HCT116 (cell line): ENCODE data around the gene ZNF213. TPM values are rescaled to one million over a fixed set of nuclear protein-coding genes. Genes with fewer than 3 reads are reported as not detected.

Experiments
- ATAC-seq: fragments of 200-7000 bp; cut with Tn5 transposase; 2 replicates; pipeline ENCODE4 v1.9.1; 2020; ENCODE audit warnings: mild to moderate bottlenecking, moderate library complexity
- BruUV-seq: library from RNA; stranded (reverse); fragments of 400-500 nt; replicated peaks from 2 replicates; lab custom pipeline; 2021; lab: Mats Ljungman, UMichigan
- CTCF ChIA-PET: fragments of 300-600 bp; sonication (Branson Sonifier 250); formaldehyde crosslinking; loops from one replicate; lab custom pipeline; 2021; ENCODE audit warnings: antibody characterized with exemption; lab: Charles Lee
- POLR2A ChIA-PET: fragments of 300-600, 350-600 bp; sonication (Branson Sonifier 250); formaldehyde crosslinking; loops from one replicate; lab custom pipeline; 2021; ENCODE audit warnings: antibody characterized with exemption; lab: Charles Lee
- RAD21 ChIA-PET, 2 experiments: fragments of 300-600 bp; sonication (Branson Sonifier 250); formaldehyde crosslinking; loops; one replicate each; lab custom pipeline; 2023; ENCODE audit warnings: low total read pairs in 2 of 2; ENCODE audit not compliant: uncharacterized antibody in 2 of 2, unreplicated experiment in 2 of 2, low non-redundant PET in 1 of 2; lab: Charles Lee
- DNase-seq: peaks from one replicate; pipeline ENCODE4 v3.0.0-alpha.2; 2010; ENCODE audit warnings: low read depth, low spot score
- H2AFZ ChIP-seq: fragments of 200-600 bp; shearing (Covaris generic), sonication (generic); 2 replicates; pipeline ENCODE4 v1.6.1; 2017; ENCODE audit warnings: low read depth, mixed run types, mixed read lengths, antibody characterized with exemption, low read length; ENCODE audit not compliant: poor library complexity, severe bottlenecking
- H3K27ac ChIP-seq: 2 replicates; pipeline ENCODE4 v1.5.1; 2012; ENCODE audit warnings: low read depth, low read length
- H3K27me3 ChIP-seq: fragments of 200-600 bp; sonication (generic); 2 replicates; pipeline ENCODE4 v1.6.1; 2016; ENCODE audit warnings: mixed run types, low read length, mixed read lengths; ENCODE audit not compliant: insufficient read depth
- H3K36me3 ChIP-seq, 2 experiments: fragments of 200-500 bp in 1 of 2; fragments of 200-600 bp in 1 of 2; sonication (Bioruptor generic) in 1 of 2; sonication (generic) in 1 of 2; 2 replicates each; pipeline versions ENCODE4 v1.5.1 to v1.6.1; 2014 to 2016; ENCODE audit warnings: low read length in 2 of 2, inconsistent platforms in 1 of 2, mixed read lengths in 1 of 2, mixed run types in 1 of 2; ENCODE audit not compliant: insufficient read depth in 2 of 2, control insufficient read depth in 1 of 2
- H3K4me1 ChIP-seq, 2 experiments: fragments of 200-600 bp in 1 of 2; sonication (generic) in 1 of 2; 2 replicates each; pipeline versions ENCODE4 v1.5.1 to v1.6.1; 2012 to 2017; ENCODE audit warnings: low read length in 2 of 2, inconsistent platforms in 1 of 2, mild to moderate bottlenecking in 1 of 2, mixed read lengths in 1 of 2, mixed run types in 1 of 2, moderate library complexity in 1 of 2; ENCODE audit not compliant: insufficient read depth in 2 of 2, control insufficient read depth in 1 of 2
- H3K4me2 ChIP-seq: fragments of 200-600 bp; sonication (generic); 2 replicates; pipeline ENCODE4 v1.6.1; 2017; ENCODE audit warnings: mixed run types, low read length, mixed read lengths
- H3K4me3 ChIP-seq, 2 experiments: fragments of 200-600 bp in 1 of 2; sonication (generic) in 1 of 2; replicated peaks in 1 of 2; 2 replicates each; pipeline ENCODE4 v1.5.1; 2011 to 2016; ENCODE audit warnings: low read length in 2 of 2, control low read depth in 1 of 2, low read depth in 1 of 2, mild to moderate bottlenecking in 1 of 2, mixed read lengths in 1 of 2, mixed run types in 1 of 2
- H3K79me2 ChIP-seq: fragments of 200-600 bp; sonication (generic); 2 replicates; pipeline ENCODE4 v1.6.1; 2017; ENCODE audit warnings: mild to moderate bottlenecking, mixed run types, low read length, moderate library complexity, mixed read lengths; ENCODE audit not compliant: insufficient read depth
- H3K9ac ChIP-seq: fragments of 200-600 bp; sonication (generic); 2 replicates; pipeline ENCODE4 v1.6.1; 2016; ENCODE audit warnings: low read length, mixed read lengths
- H3K9me2 ChIP-seq: fragments of 200-600 bp; sonication (generic), shearing (Covaris generic); 2 replicates; pipeline ENCODE4 v1.6.1; 2017; ENCODE audit warnings: mixed run types, mild to moderate bottlenecking, moderate library complexity; ENCODE audit not compliant: insufficient read depth
- H3K9me3 ChIP-seq, 2 experiments: fragments of 200-500 bp in 1 of 2; fragments of 200-600 bp in 1 of 2; sonication (Bioruptor generic) in 1 of 2; sonication (generic) in 1 of 2; 2 replicates each; pipeline ENCODE4 v1.6.1; 2014 to 2017; ENCODE audit warnings: low read length in 2 of 2, mixed read lengths in 2 of 2, inconsistent platforms in 1 of 2, low read depth in 1 of 2, mild to moderate bottlenecking in 1 of 2, mixed run types in 1 of 2, moderate library complexity in 1 of 2; ENCODE audit not compliant: control insufficient read depth in 1 of 2, insufficient read depth in 1 of 2
- H4K20me1 ChIP-seq: fragments of 200-600 bp; sonication (generic), shearing (Covaris generic); 2 replicates; pipeline ENCODE4 v1.6.1; 2017; ENCODE audit warnings: mixed run types, mild to moderate bottlenecking, moderate library complexity; ENCODE audit not compliant: insufficient read depth
- ATF3 ChIP-seq: IDR thresholded peaks from 2 replicates; pipeline ENCODE4 v1.6.1; 2012
- CTCF ChIP-seq, 3 experiments: fragments of 200-600 bp in 1 of 3; sonication (generic) in 1 of 3; IDR thresholded peaks in 2 of 3; conservative IDR thresholded peaks in 1 of 3; 2 replicates each; pipeline ENCODE4 v1.5.1; 2012 to 2017; ENCODE audit warnings: low read depth in 2 of 3, low read length in 2 of 3, antibody characterized with exemption in 1 of 3, borderline replicate concordance in 1 of 3, control low read depth in 1 of 3, mild to moderate bottlenecking in 1 of 3, mixed read lengths in 1 of 3, mixed run types in 1 of 3, moderate library complexity in 1 of 3; ENCODE audit not compliant: insufficient read depth in 1 of 3
- EGR1 ChIP-seq: IDR thresholded peaks from 2 replicates; pipeline ENCODE4 v1.6.1; 2012; ENCODE audit warnings: low read depth
- ELF1 ChIP-seq: IDR thresholded peaks from 2 replicates; pipeline ENCODE4 v1.6.1; 2012; ENCODE audit warnings: low read depth, borderline replicate concordance
- EZH2 ChIP-seq: fragments of 200-600 bp; sonication (generic); IDR thresholded peaks from 2 replicates; pipeline ENCODE4 v1.6.1; 2017; ENCODE audit warnings: antibody characterized with exemption, mixed run types
- FOSL1 ChIP-seq: IDR thresholded peaks from 2 replicates; pipeline ENCODE4 v1.6.1; 2012; ENCODE audit warnings: low read depth
- JUND ChIP-seq: IDR thresholded peaks from 2 replicates; pipeline ENCODE4 v1.6.1; 2012
- MAX ChIP-seq: IDR thresholded peaks from 2 replicates; pipeline ENCODE4 v1.6.1; 2012
- POLR2A ChIP-seq: IDR thresholded peaks from 2 replicates; pipeline ENCODE4 v1.7.0; 2011; ENCODE audit warnings: borderline replicate concordance; ENCODE audit not compliant: insufficient read depth, insufficient read length; ENCODE audit errors: extremely low read depth
- REST ChIP-seq: IDR thresholded peaks from 2 replicates; pipeline ENCODE4 v1.6.1; 2012; ENCODE audit warnings: low read depth
- SP1 ChIP-seq: IDR thresholded peaks from 2 replicates; pipeline ENCODE4 v1.6.1; 2012; ENCODE audit warnings: low read depth
- TCF7L2 ChIP-seq: IDR thresholded peaks from 2 replicates; pipeline ENCODE4 v1.7.0; 2011; ENCODE audit warnings: borderline replicate concordance, inconsistent platforms; ENCODE audit not compliant: insufficient read depth, insufficient read length; ENCODE audit errors: extremely low read depth
- YY1 ChIP-seq: IDR thresholded peaks from 2 replicates; pipeline ENCODE4 v1.6.1; 2011; ENCODE audit warnings: low read length, low read depth, moderate library complexity, mild to moderate bottlenecking; ENCODE audit not compliant: insufficient replicate concordance; ENCODE audit errors: extremely low read depth
- ZNF274 ChIP-seq: fragments of 200-500 bp; sonication (Bioruptor generic); IDR thresholded peaks from 2 replicates; pipeline ENCODE4 v1.6.1; 2014; ENCODE audit warnings: mild to moderate bottlenecking, low read depth, low read length, inconsistent platforms
- intact Hi-C: fragments of 100-400 bp; cut with micrococcal nuclease; formaldehyde crosslinking; loops from 2 replicates; pipeline ENCODE4 v1.10.0; 2022
- total RNA-seq: library from RNA; stranded (reverse); gene quantifications from one replicate; pipeline ENCODE4 v1.2.1, GENCODE V29; 2021; ENCODE audit not compliant: unreplicated experiment

Gene ZNF213
- total RNA-seq, 1 experiment from 2014 or later, result 11.0 TPM

- peaks cover 8 to 18% of the 10 kb centered on the region in 2 experiments for H3K4me1 ChIP-seq
- H3K4me2 ChIP-seq, result no peak overlapping the region
- no peak overlapping the region for H3K9ac ChIP-seq
- H3K27ac ChIP-seq, result no peak overlapping the region
- no peak overlapping the region for H3K4me3 ChIP-seq
- ChIA-PET CTCF (interaction anchor here (2.9 kb wide), 1 partner anchor 16 kb away, joined by 12 read pairs; no protein-coding TSS in a partner anchor), RAD21 (no interaction called here), POLR2A (no interaction called here)
- intact Hi-C loops, result no loop called here
- H4K20me1 ChIP-seq, result no peaks in the 10 kb centered on the region
- no TSS peak for BruUV-seq
- H2AFZ ChIP-seq, result no peak overlapping the region
- no peaks in the 10 kb centered on the region for H3K27me3 ChIP-seq
- H3K9me3 ChIP-seq, result no peaks in the 10 kb centered on the region
- H3K79me2 ChIP-seq, result no peaks in the 10 kb centered on the region
- no peaks in the 10 kb centered on the region for H3K9me2 ChIP-seq
- TF ChIP-seq FOSL1 (no peak), EZH2 (no peak), MAX (no peak), SP1 (no peak), ZNF274 (no peak), YY1 (no peak), EGR1 (no peak)
- DNase-seq, result no peak
- no peak for ATAC-seq
- H3K36me3 ChIP-seq, result peaks cover 0 to 3% of the 10 kb centered on the region in 2 experiments; a peak in 1 of 4 replicates
These were observed 10.8 kb downstream of the ZNF213 start for GRCh38 chr16:3145660-3146059.

GRCh38 chr16:3147046-3147756 lies 12.4 kb downstream of the ZNF213 start:
- no peaks in the 10 kb centered on the region for H3K9me2 ChIP-seq
- no peak overlapping the region for H3K9ac ChIP-seq
- H3K4me3 ChIP-seq, result no peak overlapping the region
- POLR2A ChIA-PET, result interaction anchor here (0.7 to 1.6 kb wide), 3 partner anchors 12 to 25 kb away, joined by 3 to 4 read pairs (median 4); partner anchors contain the start of gene ZNF213
- no peak overlapping the region for H3K4me2 ChIP-seq
- no peaks in the 10 kb centered on the region for H3K9me3 ChIP-seq
- no peak overlapping the region for H2AFZ ChIP-seq
- ATAC-seq (no peak), DNase-seq (no peak)
- H3K27me3 ChIP-seq, result no peaks in the 10 kb centered on the region
- CTCF ChIA-PET, result interaction anchor here (1.0 to 1.4 kb wide), 3 partner anchors 12 to 17 kb away, joined by 3 read pairs; partner anchors contain the start of gene ZNF213
- RAD21 ChIA-PET, result no interaction called here
- no TSS peak for BruUV-seq
- H3K36me3 ChIP-seq, result no peaks in the 10 kb centered on the region
- intact Hi-C loops, result no loop called here
- H3K27ac ChIP-seq, result no peak overlapping the region
- H3K4me1 ChIP-seq, result peaks cover 8 to 32% of the 10 kb centered on the region in 2 experiments
- H4K20me1 ChIP-seq, result no peaks in the 10 kb centered on the region
- no peaks in the 10 kb centered on the region for H3K79me2 ChIP-seq
- no peak for TF ChIP-seq CTCF (IDR thresholded peaks at IDR 0.05 in 2 of 3, conservative IDR thresholded peaks at IDR 0.05 in 1 of 3; ENCODE audit: borderline replicate concordance in 1 of 3, insufficient read depth in 1 of 3, low read depth in 2 of 3, low read length in 2 of 3)
- TF ChIP-seq REST, result no peak
- TF ChIP-seq JUND, result no peak
- no peak for TF ChIP-seq TCF7L2
- no peak for TF ChIP-seq POLR2A
- TF ChIP-seq ATF3, result no peak
- no peak for TF ChIP-seq ELF1
